Gastroesophageal sphincter (tissue), 4 donors: Measurements from ENCODE around the gene HAGHL. TPM values are rescaled to one million over a fixed set of nuclear protein-coding genes. Genes with fewer than 3 reads are reported as not detected.

Source experiments
- ATAC-seq: fragments of 150-250 bp; one replicate; pipeline ENCODE4 v1.9.1; 2016; ENCODE audit warnings: mild to moderate bottlenecking, moderate library complexity
- H3K27ac ChIP-seq, 4 donors: fragments of 200-600 bp; sonication (generic) in 3 of 4; 1 replicate in 3 of 4; 2 replicates in 1 of 4; pipeline ENCODE4 v1.5.1; 2016 to 2019
- H3K27me3 ChIP-seq: fragments of 200-600 bp; sonication (generic); one replicate; pipeline ENCODE4 v1.5.1; 2019
- H3K36me3 ChIP-seq, 2 donors: fragments of 200-600 bp; sonication (generic); one replicate each; pipeline ENCODE4 v1.5.1; 2019; ENCODE audit warnings: control low read depth in 1 of 2
- H3K4me1 ChIP-seq, 3 donors: fragments of 200-600 bp; sonication (generic); 1 replicate in 2 of 3; 2 replicates in 1 of 3; pipeline ENCODE4 v1.5.1; 2016 to 2019; ENCODE audit warnings: control low read depth in 2 of 3
- H3K4me3 ChIP-seq, 2 donors: fragments of 200-600 bp; sonication (generic); one replicate each; pipeline ENCODE4 v1.5.1; 2019; ENCODE audit warnings: mild to moderate bottlenecking in 1 of 2, moderate library complexity in 1 of 2
- H3K9me3 ChIP-seq, 3 donors: fragments of 200-600 bp; sonication (generic); one replicate each; pipeline ENCODE4 v1.5.1; 2017 to 2019; ENCODE audit warnings: control low read depth in 2 of 3
- EP300 ChIP-seq: sonication (generic); formaldehyde crosslinking; IDR thresholded peaks from one replicate; pipeline ENCODE4 v1.6.1; 2017; ENCODE audit warnings: antibody characterized with exemption, mild to moderate bottlenecking
- POLR2A ChIP-seq, 2 donors: fragments of 450-650 bp; IDR thresholded peaks; one replicate each; pipeline ENCODE4 v1.6.1; 2017; ENCODE audit warnings: antibody characterized with exemption in 2 of 2, mild to moderate bottlenecking in 2 of 2, moderate library complexity in 1 of 2
- POLR2AphosphoS5 ChIP-seq: sonication (generic); formaldehyde crosslinking; IDR thresholded peaks from one replicate; pipeline ENCODE4 v1.6.1; 2017; ENCODE audit warnings: antibody characterized with exemption
- WGBS, 2 donors: methylation state at CpG; one replicate each; pipeline ENCODE4 v1.1.5; 2018; ENCODE audit warnings: low coverage in 1 of 2; 5-methylcytosine and 5-hydroxymethylcytosine counted together
- total RNA-seq, 4 donors: library from RNA; depleted of rRNA; stranded (reverse); fragments of >200 nt; gene quantifications; one replicate each; pipeline ENCODE4 v1.1.0, GENCODE V29; 2016
- TF ChIP-seq, protein P1 (sequence below), 4 experiments: fragments of 200-600 bp in 2 of 4; fragments of 450-650 bp in 2 of 4; sonication (generic) in 1 of 4; IDR thresholded peaks; one replicate each; pipeline ENCODE4 v1.5.1; 2017 to 2019; ENCODE audit warnings: antibody characterized with exemption in 4 of 4, mild to moderate bottlenecking in 2 of 4, moderate library complexity in 2 of 4

HAGHL gene
- total RNA-seq, 4 donors from 2014 or later: 1.1 to 4.8 (median 2.8) TPM

DNA sequence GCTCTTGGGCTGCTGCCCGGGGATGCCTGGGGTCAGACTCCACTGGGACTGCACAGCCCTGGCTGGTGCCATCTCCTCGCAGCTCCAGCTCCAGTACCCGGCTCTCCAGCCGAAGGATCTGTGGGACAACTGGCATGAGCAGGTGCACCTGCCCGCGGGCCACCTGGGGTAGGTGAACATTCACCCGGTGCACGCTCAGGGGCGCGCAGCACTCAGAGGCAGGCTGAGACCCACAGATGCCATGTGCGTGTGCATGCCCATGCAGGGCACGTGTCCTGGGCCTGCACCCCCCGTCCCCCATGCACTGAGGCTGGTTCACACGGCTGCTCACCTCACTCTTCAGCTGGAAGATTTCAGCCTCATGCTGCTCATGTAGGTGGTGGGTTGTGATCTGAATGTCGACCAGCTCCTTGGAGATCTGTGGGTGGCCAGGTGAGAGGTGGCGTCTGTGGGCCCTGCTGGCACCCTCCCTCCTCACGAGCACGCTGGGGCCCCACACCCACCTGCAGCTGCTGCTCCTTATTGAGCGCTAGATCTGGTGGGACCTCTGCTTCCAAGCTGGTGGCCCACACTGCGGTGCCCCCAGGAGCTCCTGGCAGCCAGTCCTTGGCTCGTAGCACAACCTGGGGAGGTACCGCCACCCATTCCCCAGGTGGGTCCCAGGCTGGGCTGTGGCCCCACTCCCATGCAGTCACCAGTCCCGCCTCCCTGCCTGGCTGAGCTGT is 1.3 kb upstream of the HAGHL start:
- ATAC-seq: no peak
- H3K4me1 ChIP-seq: peaks cover 0 to 52% (median 27%) of the 10 kb centered on the region in 3 donors
- H3K36me3 ChIP-seq: peaks cover 0 to 21% of the 10 kb centered on the region in 2 donors
- TF ChIP-seq POLR2A (IDR thresholded peaks at IDR 0.05) (no peak), EP300 (no peak), POLR2AphosphoS5 (no peak)
- TF ChIP-seq, protein P1, sequence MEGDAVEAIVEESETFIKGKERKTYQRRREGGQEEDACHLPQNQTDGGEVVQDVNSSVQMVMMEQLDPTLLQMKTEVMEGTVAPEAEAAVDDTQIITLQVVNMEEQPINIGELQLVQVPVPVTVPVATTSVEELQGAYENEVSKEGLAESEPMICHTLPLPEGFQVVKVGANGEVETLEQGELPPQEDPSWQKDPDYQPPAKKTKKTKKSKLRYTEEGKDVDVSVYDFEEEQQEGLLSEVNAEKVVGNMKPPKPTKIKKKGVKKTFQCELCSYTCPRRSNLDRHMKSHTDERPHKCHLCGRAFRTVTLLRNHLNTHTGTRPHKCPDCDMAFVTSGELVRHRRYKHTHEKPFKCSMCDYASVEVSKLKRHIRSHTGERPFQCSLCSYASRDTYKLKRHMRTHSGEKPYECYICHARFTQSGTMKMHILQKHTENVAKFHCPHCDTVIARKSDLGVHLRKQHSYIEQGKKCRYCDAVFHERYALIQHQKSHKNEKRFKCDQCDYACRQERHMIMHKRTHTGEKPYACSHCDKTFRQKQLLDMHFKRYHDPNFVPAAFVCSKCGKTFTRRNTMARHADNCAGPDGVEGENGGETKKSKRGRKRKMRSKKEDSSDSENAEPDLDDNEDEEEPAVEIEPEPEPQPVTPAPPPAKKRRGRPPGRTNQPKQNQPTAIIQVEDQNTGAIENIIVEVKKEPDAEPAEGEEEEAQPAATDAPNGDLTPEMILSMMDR (IDR thresholded peaks at IDR 0.05): no peak
- WGBS, 2 donors: 49% methylated on average over 4 of the region's 23 CpGs; no CpG with 5 or more reads in 1 of the 2 donors
- H3K27ac ChIP-seq: no peak overlapping the region
- no peak overlapping the region for H3K4me3 ChIP-seq
- no peaks in the 10 kb centered on the region for H3K9me3 ChIP-seq
- peaks cover 55% of the 10 kb centered on the region for H3K27me3 ChIP-seq

DNA sequence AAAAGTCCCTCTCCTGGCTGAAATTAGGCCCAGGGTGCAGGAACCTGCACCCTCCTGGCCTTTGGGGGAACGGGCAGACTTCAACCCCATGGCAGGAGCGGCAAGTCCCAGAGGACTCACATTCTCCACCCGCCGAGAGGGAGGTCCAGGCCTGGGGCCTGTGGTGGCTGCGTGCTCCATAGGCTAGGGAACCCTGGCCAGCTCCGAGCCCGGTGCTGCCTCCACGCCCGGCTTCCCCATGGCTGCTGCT is 793 bp upstream of the HAGHL start:
- Histone ChIP-seq H3K4me1 (peaks cover 0 to 50% (median 27%) of the 10 kb centered on the region in 3 donors), H3K27ac (no peak overlapping the region), H3K36me3 (peaks cover 0 to 26% of the 10 kb centered on the region in 2 donors), H3K9me3 (no peaks in the 10 kb centered on the region), H3K27me3 (peaks cover 55% of the 10 kb centered on the region), H3K4me3 (no peak overlapping the region)
- no peak for TF ChIP-seq EP300
- TF ChIP-seq, protein P1 (IDR thresholded peaks at IDR 0.05): no peak
- TF ChIP-seq POLR2AphosphoS5: no peak
- no CpG with 5 or more reads among the region's 9 CpGs for WGBS, 2 donors
- no peak for ATAC-seq

GRCh38 chr16:727291-727977 is 528 bp downstream of the HAGHL start:
- H3K9me3 ChIP-seq: no peaks in the 10 kb centered on the region
- H3K36me3 ChIP-seq: peaks cover 0 to 34% of the 10 kb centered on the region in 2 donors
- ATAC-seq: peak; percentile 6
- H3K27ac ChIP-seq: peak overlapping the region in 2 of 4 donors; percentile 3 to 51
- peak overlapping the region; percentile 6 to 56 for H3K4me3 ChIP-seq
- WGBS, 2 donors: no CpG with 5 or more reads among the region's 61 CpGs
- peaks cover 0 to 37% (median 18%) of the 10 kb centered on the region in 3 donors for H3K4me1 ChIP-seq
- H3K27me3 ChIP-seq: peaks cover 55% of the 10 kb centered on the region
- TF ChIP-seq POLR2AphosphoS5: no peak
- TF ChIP-seq, protein P1 (IDR thresholded peaks at IDR 0.05): no peak
- no peak for TF ChIP-seq EP300
- TF ChIP-seq POLR2A (IDR thresholded peaks at IDR 0.05): no peak

- peak in 1 of 2 donors; percentile 5 for TF ChIP-seq POLR2A (IDR thresholded peaks at IDR 0.05)
- TF ChIP-seq, protein P1 (IDR thresholded peaks at IDR 0.05): no peak
- ATAC-seq: peak; percentile 60
- Histone ChIP-seq H3K27ac (peak overlapping the region in 2 of 4 donors; percentile 3 to 51), H3K4me3 (peak overlapping the region; percentile 6 to 56), H3K36me3 (peaks cover 0 to 40% of the 10 kb centered on the region in 2 donors), H3K4me1 (peaks cover 0 to 35% (median 18%) of the 10 kb centered on the region in 3 donors), H3K27me3 (peaks cover 55% of the 10 kb centered on the region), H3K9me3 (no peaks in the 10 kb centered on the region)
- no CpG with 5 or more reads among the region's 80 CpGs for WGBS, 2 donors
Observed at GRCh38 chr16:728131-728889, 1.4 kb downstream of the HAGHL start.
